ENCODE data around the gene TMEM11.

Gene TMEM11

GRCh38 chr17:21191698-21192097 lies 22.3 kb downstream of the TMEM11 start:
- TF ChIP-seq Cebpa-rat (IDR thresholded peaks at IDR 0.05), result no peak
- Histone ChIP-seq H3K27me3 (no peaks in the 10 kb centered on the region), H3K9ac (no peak overlapping the region), H4K20me1 (peaks cover 27% of the 10 kb centered on the region), H3K27ac (no peak overlapping the region), H3K4me2 (no peak overlapping the region), H3K36me3 (peaks cover 73% of the 10 kb centered on the region), H3K4me1 (peaks cover 43% of the 10 kb centered on the region), H3K9me3 (no peaks in the 10 kb centered on the region), H3K4me3 (no peak overlapping the region)

- H3K4me2 ChIP-seq, result no peak overlapping the region
- H3K36me3 ChIP-seq, result peaks cover 71% of the 10 kb centered on the region
- H3K27me3 ChIP-seq, result no peaks in the 10 kb centered on the region
- H3K4me3 ChIP-seq, result no peak overlapping the region
- H3K4me1 ChIP-seq, result peaks cover 27% of the 10 kb centered on the region
- no peak overlapping the region for H3K9ac ChIP-seq
- TF ChIP-seq Cebpa-rat (IDR thresholded peaks at IDR 0.05), result no peak
- H4K20me1 ChIP-seq, result peaks cover 11% of the 10 kb centered on the region
- H3K27ac ChIP-seq, result no peak overlapping the region
- no peaks in the 10 kb centered on the region for H3K9me3 ChIP-seq
Observed at GRCh38 chr17:21190078-21190477, 23.9 kb downstream of the TMEM11 start.

- no peak for TF ChIP-seq Cebpa-rat (IDR thresholded peaks at IDR 0.05)
- H4K20me1 ChIP-seq, result peaks cover 3% of the 10 kb centered on the region
- no peaks in the 10 kb centered on the region for H3K9me3 ChIP-seq
- H3K4me1 ChIP-seq, result peaks cover 20% of the 10 kb centered on the region
- peaks cover 78% of the 10 kb centered on the region for H3K36me3 ChIP-seq
- no peak overlapping the region for H3K9ac ChIP-seq
- no peak overlapping the region for H3K4me2 ChIP-seq
- no peaks in the 10 kb centered on the region for H3K27me3 ChIP-seq
- H3K4me3 ChIP-seq, result no peak overlapping the region
- no peak overlapping the region for H3K27ac ChIP-seq
Observed at GRCh38 chr17:21189361-21189760, 24.6 kb downstream of the TMEM11 start.

GRCh38 chr17:21186399-21187187 lies 27.4 kb downstream of the TMEM11 start:
- no peak for TF ChIP-seq Cebpa-rat (IDR thresholded peaks at IDR 0.05)
- Histone ChIP-seq H4K20me1 (no peaks in the 10 kb centered on the region), H3K4me3 (no peak overlapping the region), H3K9ac (no peak overlapping the region), H3K4me1 (no peaks in the 10 kb centered on the region), H3K27ac (no peak overlapping the region), H3K4me2 (no peak overlapping the region), H3K36me3 (peaks cover 73% of the 10 kb centered on the region), H3K9me3 (no peaks in the 10 kb centered on the region), H3K27me3 (no peaks in the 10 kb centered on the region)

GRCh38 chr17:21185061-21185460 lies 28.9 kb downstream of the TMEM11 start:
- no peak overlapping the region for H3K4me3 ChIP-seq

GRCh38 chr17:21184570-21184969 lies 29.4 kb downstream of the TMEM11 start:
- no peaks in the 10 kb centered on the region for H3K9me3 ChIP-seq
- peaks cover 70% of the 10 kb centered on the region for H3K36me3 ChIP-seq
- H3K4me3 ChIP-seq, result no peak overlapping the region

More at GRCh38 chr17:21185061-21185460, 28.9 kb downstream of the TMEM11 start:
- Histone ChIP-seq H3K27ac (no peak overlapping the region), H3K4me2 (no peak overlapping the region), H3K9ac (no peak overlapping the region), H3K27me3 (no peaks in the 10 kb centered on the region), H3K36me3 (peaks cover 70% of the 10 kb centered on the region), H3K4me1 (no peaks in the 10 kb centered on the region), H3K9me3 (no peaks in the 10 kb centered on the region), H4K20me1 (no peaks in the 10 kb centered on the region)
- TF ChIP-seq Cebpa-rat (IDR thresholded peaks at IDR 0.05), result no peak

GRCh38 chr17:21183468-21183867 lies 30.5 kb downstream of the TMEM11 start:
- Histone ChIP-seq H3K4me2 (no peak overlapping the region), H3K4me3 (no peak overlapping the region), H3K27me3 (no peaks in the 10 kb centered on the region), H3K27ac (no peak overlapping the region), H3K36me3 (peaks cover 67% of the 10 kb centered on the region), H3K4me1 (no peaks in the 10 kb centered on the region), H4K20me1 (no peaks in the 10 kb centered on the region), H3K9me3 (no peaks in the 10 kb centered on the region), H3K9ac (no peak overlapping the region)
- no peak for TF ChIP-seq Cebpa-rat (IDR thresholded peaks at IDR 0.05)

More at GRCh38 chr17:21184570-21184969, 29.4 kb downstream of the TMEM11 start:
- no peak overlapping the region for H3K9ac ChIP-seq
- H3K4me1 ChIP-seq, result no peaks in the 10 kb centered on the region
- H3K4me2 ChIP-seq, result no peak overlapping the region
- H3K27me3 ChIP-seq, result no peaks in the 10 kb centered on the region
- no peak for TF ChIP-seq Cebpa-rat (IDR thresholded peaks at IDR 0.05)
- H4K20me1 ChIP-seq, result no peaks in the 10 kb centered on the region
- no peak overlapping the region for H3K27ac ChIP-seq

GRCh38 chr17:21177854-21178600 lies 35.9 kb downstream of the TMEM11 start:
- no peak overlapping the region for H3K4me2 ChIP-seq
- no peaks in the 10 kb centered on the region for H3K27me3 ChIP-seq
- H3K27ac ChIP-seq, result no peak overlapping the region
- no peaks in the 10 kb centered on the region for H4K20me1 ChIP-seq
- no peaks in the 10 kb centered on the region for H3K9me3 ChIP-seq
- no peak for TF ChIP-seq Cebpa-rat (IDR thresholded peaks at IDR 0.05)
- H3K9ac ChIP-seq, result no peak overlapping the region
- no peaks in the 10 kb centered on the region for H3K4me1 ChIP-seq
- no peak overlapping the region for H3K4me3 ChIP-seq
- H3K36me3 ChIP-seq, result peaks cover 68% of the 10 kb centered on the region

GRCh38 chr17:21177401-21177800 lies 36.6 kb downstream of the TMEM11 start:
- Histone ChIP-seq H3K27me3 (no peaks in the 10 kb centered on the region), H3K36me3 (peaks cover 72% of the 10 kb centered on the region)

GRCh38 chr17:21176773-21177395 lies 37.1 kb downstream of the TMEM11 start:
- Histone ChIP-seq H3K27ac (no peak overlapping the region), H3K9ac (no peak overlapping the region), H3K4me2 (no peak overlapping the region), H3K27me3 (no peaks in the 10 kb centered on the region), H3K9me3 (no peaks in the 10 kb centered on the region), H4K20me1 (no peaks in the 10 kb centered on the region), H3K4me1 (no peaks in the 10 kb centered on the region), H3K36me3 (peaks cover 74% of the 10 kb centered on the region), H3K4me3 (no peak overlapping the region)
- no peak for TF ChIP-seq Cebpa-rat (IDR thresholded peaks at IDR 0.05)

More at GRCh38 chr17:21177401-21177800, 36.6 kb downstream of the TMEM11 start:
- TF ChIP-seq Cebpa-rat (IDR thresholded peaks at IDR 0.05), result no peak
- H3K4me3 ChIP-seq, result no peak overlapping the region
- H3K4me2 ChIP-seq, result no peak overlapping the region
- H3K9me3 ChIP-seq, result no peaks in the 10 kb centered on the region
- H3K9ac ChIP-seq, result no peak overlapping the region
- H3K27ac ChIP-seq, result no peak overlapping the region
- H4K20me1 ChIP-seq, result no peaks in the 10 kb centered on the region
- no peaks in the 10 kb centered on the region for H3K4me1 ChIP-seq
